Measurements from ENCODE around the gene SUPT7L.

DNA sequence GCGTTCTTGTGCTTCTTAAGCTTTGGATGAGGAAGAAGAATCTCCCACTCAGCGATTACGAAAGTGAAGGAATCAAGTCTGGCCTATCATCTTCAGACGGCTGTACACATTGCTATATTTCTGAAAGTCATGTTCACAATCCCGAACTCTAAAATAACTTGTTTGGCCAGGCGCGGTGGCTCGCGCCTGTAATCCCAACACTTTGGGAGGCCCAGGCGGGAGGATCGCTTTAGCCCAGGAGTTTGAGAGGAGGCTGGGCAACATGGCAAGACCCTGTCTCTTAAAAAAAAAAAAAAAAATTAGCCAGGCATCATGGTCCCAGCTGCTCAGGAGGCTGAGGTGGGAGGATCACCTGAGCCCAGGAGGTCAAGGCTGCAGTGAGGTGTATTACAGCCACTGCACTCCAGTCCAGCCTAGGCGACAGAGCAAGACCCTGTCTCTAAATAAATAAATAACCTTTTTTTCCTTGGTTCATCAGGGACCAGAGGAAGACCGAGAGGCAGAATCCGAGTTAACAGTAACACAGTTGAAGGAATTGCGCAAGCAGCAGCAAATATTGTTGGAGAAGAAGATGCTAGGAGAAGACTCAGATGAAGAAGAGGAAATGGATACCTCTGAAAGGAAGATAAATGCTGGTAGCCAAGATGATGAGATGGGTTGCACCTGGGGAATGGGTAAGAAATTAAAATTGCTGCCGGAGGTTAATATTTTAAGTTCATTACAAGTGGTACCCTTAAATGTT lies 1.4 kb upstream of the SUPT7L start:
- TF ChIP-seq, protein P1, sequence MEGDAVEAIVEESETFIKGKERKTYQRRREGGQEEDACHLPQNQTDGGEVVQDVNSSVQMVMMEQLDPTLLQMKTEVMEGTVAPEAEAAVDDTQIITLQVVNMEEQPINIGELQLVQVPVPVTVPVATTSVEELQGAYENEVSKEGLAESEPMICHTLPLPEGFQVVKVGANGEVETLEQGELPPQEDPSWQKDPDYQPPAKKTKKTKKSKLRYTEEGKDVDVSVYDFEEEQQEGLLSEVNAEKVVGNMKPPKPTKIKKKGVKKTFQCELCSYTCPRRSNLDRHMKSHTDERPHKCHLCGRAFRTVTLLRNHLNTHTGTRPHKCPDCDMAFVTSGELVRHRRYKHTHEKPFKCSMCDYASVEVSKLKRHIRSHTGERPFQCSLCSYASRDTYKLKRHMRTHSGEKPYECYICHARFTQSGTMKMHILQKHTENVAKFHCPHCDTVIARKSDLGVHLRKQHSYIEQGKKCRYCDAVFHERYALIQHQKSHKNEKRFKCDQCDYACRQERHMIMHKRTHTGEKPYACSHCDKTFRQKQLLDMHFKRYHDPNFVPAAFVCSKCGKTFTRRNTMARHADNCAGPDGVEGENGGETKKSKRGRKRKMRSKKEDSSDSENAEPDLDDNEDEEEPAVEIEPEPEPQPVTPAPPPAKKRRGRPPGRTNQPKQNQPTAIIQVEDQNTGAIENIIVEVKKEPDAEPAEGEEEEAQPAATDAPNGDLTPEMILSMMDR (conservative IDR thresholded peaks at IDR 0.05) = no peak
- no peak for TF ChIP-seq ZFX (IDR thresholded peaks at IDR 0.05)
